SK-N-SH treated with all-trans-retinoic acid at 6 μM for 48 hours (cell line): ENCODE data around the gene LTBP1.

Experiments used
- OSR1 ChIP-seq: fragments of 250-450 bp; sonication (Bioruptor Pico); IDR thresholded peaks from 2 replicates; pipeline ENCODE4 v1.8.0; 2022; ENCODE audit warnings: moderate library complexity, mild to moderate bottlenecking, inconsistent platforms
- RARB ChIP-seq: fragments of 250-450 bp; sonication (Bioruptor Pico); IDR thresholded peaks from 2 replicates; pipeline ENCODE4 v1.8.0; 2021; ENCODE audit warnings: mild to moderate bottlenecking, moderate library complexity

- TF ChIP-seq RARB (no peak), OSR1 (no peak)
Measured at GRCh38 chr2:33350632-33351031, 403.9 kb downstream of the LTBP1 start.
